SK-N-SH treated with all-trans-retinoic acid at 6 μM for 48 hours (cell line): Measurements from ENCODE around the gene GPC5.

Experiments
- ARNTL ChIP-seq: fragments of 450-650 bp; formaldehyde crosslinking; IDR thresholded peaks from 2 replicates; pipeline ENCODE4 v1.5.0; 2020; ENCODE audit warnings: low read depth, mild to moderate bottlenecking, moderate library complexity, borderline replicate concordance
- BACH2 ChIP-seq: fragments of 250-450 bp; sonication (Bioruptor Pico); IDR thresholded peaks from 2 replicates; pipeline ENCODE4 v1.9.0; 2021; ENCODE audit warnings: mild to moderate bottlenecking, borderline replicate concordance
- CREB5 ChIP-seq: fragments of 250-450 bp; sonication (Bioruptor Pico); IDR thresholded peaks from 2 replicates; pipeline ENCODE4 v1.5.1; 2020; ENCODE audit warnings: low read depth, mild to moderate bottlenecking, moderate library complexity
- TSHZ2 ChIP-seq: fragments of 250-450 bp; sonication (Bioruptor Pico); IDR thresholded peaks from 2 replicates; pipeline ENCODE4 v1.5.0; 2020; ENCODE audit warnings: mild to moderate bottlenecking, moderate library complexity
- ZFP3 ChIP-seq: fragments of 250-450 bp; sonication (Bioruptor Pico); IDR thresholded peaks from 2 replicates; pipeline ENCODE4 v1.5.0; 2020; ENCODE audit warnings: mild to moderate bottlenecking, moderate library complexity
- ZFP30 ChIP-seq: fragments of 450-650 bp; formaldehyde crosslinking; IDR thresholded peaks from 2 replicates; pipeline ENCODE4 v1.5.0; 2022; ENCODE audit warnings: mild to moderate bottlenecking, moderate library complexity
- ZNF8 ChIP-seq: fragments of 450-650 bp; formaldehyde crosslinking; IDR thresholded peaks from 2 replicates; pipeline ENCODE4 v1.5.0; 2020; ENCODE audit warnings: mild to moderate bottlenecking, moderate library complexity

GRCh38 chr13:92136449-92137155 lies 738.2 kb downstream of the GPC5 start:
- TF ChIP-seq ARNTL (CRISPR knock-in tag) (no peak), ZNF8 (CRISPR knock-in tag) (no peak), BACH2 (no peak), ZFP3 (no peak), CREB5 (CRISPR knock-in tag) (no peak), ZFP30 (CRISPR knock-in tag) (no peak), TSHZ2 (CRISPR knock-in tag) (no peak)
